ENCODE measurements around the gene ANXA11. TPM values are rescaled to one million over a fixed set of nuclear protein-coding genes. Genes with fewer than 3 reads are reported as not detected.

The ANXA11 gene
- total and polyA plus RNA-seq, 2 experiments from 2014 or later: 92.8 to 168 TPM

GRCh38 chr10:80188713-80189112 lies 16.6 kb downstream of the ANXA11 start:
- Histone ChIP-seq H3K4me1 (ENCODE audit: insufficient read depth) (peaks cover 11% of the 10 kb centered on the region), H3K36me3 (replicated peaks; ENCODE audit: insufficient read depth, low read depth) (no peaks in the 10 kb centered on the region), H4K20me1 (ENCODE audit: insufficient read depth, poor library complexity, severe bottlenecking) (peaks cover 87% of the 10 kb centered on the region), H3K4me2 (no peak overlapping the region), H3K9me3 (ENCODE audit: low read depth) (no peaks in the 10 kb centered on the region), H3K27me3 (no peaks in the 10 kb centered on the region), H2AFZ (no peak overlapping the region), H3K9me2 (replicated peaks; ENCODE audit: insufficient read depth) (no peaks in the 10 kb centered on the region), H3K79me2 (peaks cover 100% of the 10 kb centered on the region), H3K4me3 (no peak overlapping the region), H3K27ac (no peak overlapping the region)
- 95% methylated on average over 9 of the region's 9 CpGs for WGBS (ENCODE audit: low lambda C conversion rate, missing lambda C conversion rate)
- no peak for DNase-seq (ENCODE audit: low spot score)
- TF ChIP-seq EZH2phosphoT487 (IDR thresholded peaks at IDR 0.05; ENCODE audit: low read depth, severe bottlenecking, unreplicated experiment): no peak
- TF ChIP-seq EZH2 (IDR thresholded peaks at IDR 0.05; ENCODE audit: borderline replicate concordance): no peak
- no peak for TF ChIP-seq CTCF (IDR thresholded peaks at IDR 0.05; ENCODE audit: poor library complexity)

- Histone ChIP-seq H3K4me1 (ENCODE audit: insufficient read depth) (peaks cover 11% of the 10 kb centered on the region), H3K4me2 (no peak overlapping the region), H3K27me3 (no peaks in the 10 kb centered on the region), H3K36me3 (replicated peaks; ENCODE audit: insufficient read depth, low read depth) (no peaks in the 10 kb centered on the region), H3K9me2 (replicated peaks; ENCODE audit: insufficient read depth) (no peaks in the 10 kb centered on the region), H3K4me3 (no peak overlapping the region), H3K9me3 (ENCODE audit: low read depth) (no peaks in the 10 kb centered on the region), H3K27ac (no peak overlapping the region), H3K79me2 (peaks cover 100% of the 10 kb centered on the region), H4K20me1 (ENCODE audit: insufficient read depth, poor library complexity, severe bottlenecking) (peaks cover 91% of the 10 kb centered on the region), H2AFZ (no peak overlapping the region)
- TF ChIP-seq EZH2 (IDR thresholded peaks at IDR 0.05; ENCODE audit: borderline replicate concordance): no peak
- TF ChIP-seq CTCF (IDR thresholded peaks at IDR 0.05; ENCODE audit: poor library complexity): no peak
- TF ChIP-seq EZH2phosphoT487 (IDR thresholded peaks at IDR 0.05; ENCODE audit: low read depth, severe bottlenecking, unreplicated experiment): no peak
- WGBS (ENCODE audit: low lambda C conversion rate, missing lambda C conversion rate): 85% methylated on average over 16 of the region's 16 CpGs
- DNase-seq (ENCODE audit: low spot score): no peak
These were observed 17.6 kb downstream of the ANXA11 start for GRCh38 chr10:80187465-80188409.

- peaks cover 91% of the 10 kb centered on the region for H4K20me1 ChIP-seq (ENCODE audit: insufficient read depth, poor library complexity, severe bottlenecking)
- no peaks in the 10 kb centered on the region for H3K9me3 ChIP-seq (ENCODE audit: low read depth)
- TF ChIP-seq CTCF (IDR thresholded peaks at IDR 0.05; ENCODE audit: poor library complexity): no peak
- H2AFZ ChIP-seq: no peak overlapping the region
- H3K4me3 ChIP-seq: no peak overlapping the region
- DNase-seq (ENCODE audit: low spot score): no peak
- H3K79me2 ChIP-seq: peaks cover 100% of the 10 kb centered on the region
- no peaks in the 10 kb centered on the region for H3K27me3 ChIP-seq
- 100% methylated on average over 2 of the region's 2 CpGs for WGBS (ENCODE audit: low lambda C conversion rate, missing lambda C conversion rate)
- no peak overlapping the region for H3K4me2 ChIP-seq
- peaks cover 11% of the 10 kb centered on the region for H3K4me1 ChIP-seq (ENCODE audit: insufficient read depth)
- no peak overlapping the region for H3K27ac ChIP-seq
- no peaks in the 10 kb centered on the region for H3K36me3 ChIP-seq (replicated peaks; ENCODE audit: insufficient read depth, low read depth)
- no peaks in the 10 kb centered on the region for H3K9me2 ChIP-seq (replicated peaks; ENCODE audit: insufficient read depth)
These were observed 18.3 kb downstream of the ANXA11 start for GRCh38 chr10:80187060-80187459.

All from hepatocyte (in vitro differentiated cells).